Measurements from ENCODE around the gene MCFD2. TPM values are rescaled to one million over a fixed set of nuclear protein-coding genes. Genes with fewer than 3 reads are reported as not detected.
A peak's percentile ranks its signal among the peaks of the same experiment; 100 is the strongest.

The MCFD2 gene
- total and polyA plus RNA-seq, 11 donors, result 16.1 to 113 (median 63.4) TPM

DNA sequence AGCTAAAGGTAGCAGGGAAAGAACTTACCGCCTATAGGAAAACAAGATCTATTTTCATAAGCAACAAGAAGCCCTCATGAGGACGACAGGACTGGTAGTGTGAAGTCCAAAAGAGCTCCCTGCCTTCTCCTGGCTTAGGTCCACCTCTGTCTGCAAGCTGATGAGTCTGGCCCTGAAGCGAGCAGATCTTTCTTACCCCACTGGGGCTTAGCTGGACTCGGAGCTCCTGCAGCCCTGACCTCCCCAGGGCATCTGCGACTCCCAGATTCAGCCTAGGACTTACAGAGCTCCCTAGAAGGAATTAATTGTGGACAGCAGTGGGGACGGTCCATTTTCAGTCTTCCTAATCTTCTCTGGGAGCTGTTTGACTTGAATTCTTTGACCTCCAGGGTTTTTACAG is 53.7 kb downstream of the MCFD2 start:
- peak in 1 of 5 donors; percentile 52 for DNase-seq
- Histone ChIP-seq H3K4me1 (peaks cover 0 to 20% (median 2%) of the 10 kb centered on the region in 12 donors), H3K9me3 (peaks cover 0 to 19% (median 8%) of the 10 kb centered on the region in 12 donors), H3K36me3 (no peaks in the 10 kb centered on the region), H3K27ac (peak overlapping the region in 7 of 12 donors; percentile 13 to 49 (median 32)), H3K4me3 (no peak overlapping the region), H3K27me3 (no peaks in the 10 kb centered on the region)
- TF ChIP-seq, protein P1, sequence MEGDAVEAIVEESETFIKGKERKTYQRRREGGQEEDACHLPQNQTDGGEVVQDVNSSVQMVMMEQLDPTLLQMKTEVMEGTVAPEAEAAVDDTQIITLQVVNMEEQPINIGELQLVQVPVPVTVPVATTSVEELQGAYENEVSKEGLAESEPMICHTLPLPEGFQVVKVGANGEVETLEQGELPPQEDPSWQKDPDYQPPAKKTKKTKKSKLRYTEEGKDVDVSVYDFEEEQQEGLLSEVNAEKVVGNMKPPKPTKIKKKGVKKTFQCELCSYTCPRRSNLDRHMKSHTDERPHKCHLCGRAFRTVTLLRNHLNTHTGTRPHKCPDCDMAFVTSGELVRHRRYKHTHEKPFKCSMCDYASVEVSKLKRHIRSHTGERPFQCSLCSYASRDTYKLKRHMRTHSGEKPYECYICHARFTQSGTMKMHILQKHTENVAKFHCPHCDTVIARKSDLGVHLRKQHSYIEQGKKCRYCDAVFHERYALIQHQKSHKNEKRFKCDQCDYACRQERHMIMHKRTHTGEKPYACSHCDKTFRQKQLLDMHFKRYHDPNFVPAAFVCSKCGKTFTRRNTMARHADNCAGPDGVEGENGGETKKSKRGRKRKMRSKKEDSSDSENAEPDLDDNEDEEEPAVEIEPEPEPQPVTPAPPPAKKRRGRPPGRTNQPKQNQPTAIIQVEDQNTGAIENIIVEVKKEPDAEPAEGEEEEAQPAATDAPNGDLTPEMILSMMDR (IDR thresholded peaks at IDR 0.05), result no peak
- TF ChIP-seq POLR2A (IDR thresholded peaks at IDR 0.05), result no peak
- peak in 1 of 4 donors; percentile 9 for ATAC-seq
- 63 to 84% (median 65%) methylated on average over 4 to 6 of the region's 6 CpGs for WGBS, 4 donors
- intact Hi-C loops (cut with DNase I), result no loop called here

DNA sequence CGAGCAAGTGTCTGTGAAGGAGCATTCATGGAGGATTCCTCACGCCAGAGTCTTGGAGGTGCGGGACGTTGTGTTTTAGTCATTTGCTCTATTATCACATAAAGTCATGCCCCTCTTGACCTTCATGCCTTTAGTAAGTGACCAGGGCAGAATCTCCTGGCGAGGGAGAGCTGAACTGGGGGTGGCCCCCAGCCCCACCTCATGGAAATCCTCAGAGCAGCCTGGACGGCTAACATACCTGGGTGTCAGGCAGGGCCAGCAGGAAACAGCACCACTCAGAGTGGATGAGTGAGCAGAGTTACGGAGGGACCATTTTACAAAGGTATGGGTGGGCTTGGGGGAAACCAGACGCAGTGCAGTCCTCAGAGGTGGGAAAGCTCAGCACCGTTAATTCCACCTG is 56.1 kb downstream of the MCFD2 start:
- peak overlapping the region in 4 of 12 donors; percentile 27 to 71 (median 40) for H3K27ac ChIP-seq
- whole genome bisulfite sequencing, 4 donors, result 94 to 98% (median 97%) methylated on average over 9 of the region's 9 CpGs
- ATAC-seq (no peak), DNase-seq (no peak)
- no peaks in the 10 kb centered on the region for H3K36me3 ChIP-seq
- peaks cover 0 to 5% (median 0%) of the 10 kb centered on the region in 12 donors for H3K9me3 ChIP-seq
- intact Hi-C loops (cut with DNase I), result no loop called here
- TF ChIP-seq, protein P1 (IDR thresholded peaks at IDR 0.05), result no peak
- no peak for TF ChIP-seq POLR2A (IDR thresholded peaks at IDR 0.05)
- no peak overlapping the region for H3K4me3 ChIP-seq
- H3K4me1 ChIP-seq, result peaks cover 3 to 34% (median 15%) of the 10 kb centered on the region in 12 donors
- no peaks in the 10 kb centered on the region for H3K27me3 ChIP-seq

DNA sequence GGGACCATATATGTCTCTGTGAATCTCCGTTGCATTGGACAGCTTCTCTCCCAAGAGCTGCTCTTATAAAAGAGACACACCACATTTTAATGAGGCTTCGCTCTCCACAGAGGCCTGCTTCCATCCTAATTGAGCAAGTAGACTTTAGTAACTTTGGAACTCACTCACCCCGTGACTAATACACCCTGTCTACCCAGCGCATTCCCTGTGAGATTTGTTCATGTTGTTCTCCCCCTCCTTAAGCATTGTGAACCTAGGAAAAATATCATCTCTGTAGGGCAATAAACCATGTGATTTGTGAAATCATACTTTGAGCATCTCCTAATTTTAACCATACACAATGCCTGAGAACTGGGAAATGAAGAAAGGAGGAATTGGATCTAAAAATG is 56.9 kb downstream of the MCFD2 start:
- WGBS, 4 donors, result 93 to 96% (median 95%) methylated on average over 4 of the region's 4 CpGs
- Histone ChIP-seq H3K27me3 (no peaks in the 10 kb centered on the region), H3K27ac (peak overlapping the region in 4 of 12 donors; percentile 30 to 71 (median 54)), H3K4me1 (peaks cover 3 to 40% (median 18%) of the 10 kb centered on the region in 12 donors), H3K9me3 (peaks cover 0 to 3% (median 0%) of the 10 kb centered on the region in 12 donors), H3K4me3 (no peak overlapping the region), H3K36me3 (no peaks in the 10 kb centered on the region)
- intact Hi-C loops (cut with DNase I), result no loop called here
- TF ChIP-seq POLR2A (IDR thresholded peaks at IDR 0.05), result no peak
- ATAC-seq (peak in 1 of 4 donors; percentile 18), DNase-seq (no peak)

DNA sequence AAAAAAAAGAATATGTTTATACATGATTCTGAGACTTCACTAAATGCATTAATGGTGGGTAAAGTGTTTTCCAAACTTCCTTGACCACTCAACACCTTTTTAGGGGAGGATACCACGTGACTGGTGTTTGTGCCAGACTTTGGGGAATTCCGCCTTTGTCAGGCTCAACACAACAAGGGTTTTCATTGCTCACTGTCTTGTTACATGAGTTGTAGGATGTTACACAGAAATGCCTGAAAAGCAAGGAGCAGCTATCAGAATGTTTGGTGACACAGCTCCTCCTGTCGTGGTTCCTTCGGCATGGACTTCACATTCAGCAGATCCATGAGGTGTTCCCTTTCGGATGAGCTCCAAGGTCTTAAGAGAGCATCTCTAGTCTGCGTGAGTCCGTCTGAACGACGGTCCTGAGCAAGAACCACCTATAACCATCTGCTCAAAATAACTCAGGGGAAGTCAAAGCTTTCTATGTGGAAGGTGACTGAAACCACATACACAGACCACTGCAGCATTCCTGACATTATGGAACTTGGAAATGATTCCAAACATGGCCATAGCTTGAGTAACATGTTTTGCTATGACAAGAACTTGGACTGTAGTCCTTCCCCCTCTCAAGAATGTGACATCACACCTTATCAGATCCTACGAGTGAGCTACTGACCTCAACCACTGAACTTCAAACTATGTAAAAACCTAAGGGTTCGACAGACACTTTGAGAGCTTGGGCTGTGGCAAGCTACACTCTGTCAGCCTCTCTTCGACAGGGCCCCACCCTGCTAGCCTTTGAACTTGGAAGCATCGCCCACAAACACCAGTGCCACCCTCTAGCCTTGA is 57.5 kb downstream of the MCFD2 start:
- 83 to 92% (median 86%) methylated on average over 13 of the region's 13 CpGs for WGBS, 4 donors
- ATAC-seq, result no peak
- no peak for DNase-seq

More for the DNA sequence above, 57.5 kb downstream of the MCFD2 start:
- Histone ChIP-seq H3K27ac (peak overlapping the region in 4 of 12 donors; percentile 8 to 71 (median 48)), H3K4me1 (peaks cover 3 to 40% (median 18%) of the 10 kb centered on the region in 12 donors), H3K9me3 (peaks cover 0 to 7% (median 0%) of the 10 kb centered on the region in 12 donors), H3K36me3 (no peaks in the 10 kb centered on the region), H3K27me3 (no peaks in the 10 kb centered on the region), H3K4me3 (no peak overlapping the region)
- no peak for TF ChIP-seq POLR2A (IDR thresholded peaks at IDR 0.05)
- TF ChIP-seq, protein P1 (IDR thresholded peaks at IDR 0.05), result no peak
- intact Hi-C loops (cut with DNase I), result no loop called here

Measured in heart left ventricle (tissue), 16 donors.